CD4-positive, alpha-beta T cell treated with Interferon gamma for 1 hour (primary cell): ENCODE results near the gene PCBP2.

Source experiments
- DNase-seq: peaks from one replicate; pipeline ENCODE4 v3.0.0-alpha.2; 2020

The PCBP2 gene

DNA sequence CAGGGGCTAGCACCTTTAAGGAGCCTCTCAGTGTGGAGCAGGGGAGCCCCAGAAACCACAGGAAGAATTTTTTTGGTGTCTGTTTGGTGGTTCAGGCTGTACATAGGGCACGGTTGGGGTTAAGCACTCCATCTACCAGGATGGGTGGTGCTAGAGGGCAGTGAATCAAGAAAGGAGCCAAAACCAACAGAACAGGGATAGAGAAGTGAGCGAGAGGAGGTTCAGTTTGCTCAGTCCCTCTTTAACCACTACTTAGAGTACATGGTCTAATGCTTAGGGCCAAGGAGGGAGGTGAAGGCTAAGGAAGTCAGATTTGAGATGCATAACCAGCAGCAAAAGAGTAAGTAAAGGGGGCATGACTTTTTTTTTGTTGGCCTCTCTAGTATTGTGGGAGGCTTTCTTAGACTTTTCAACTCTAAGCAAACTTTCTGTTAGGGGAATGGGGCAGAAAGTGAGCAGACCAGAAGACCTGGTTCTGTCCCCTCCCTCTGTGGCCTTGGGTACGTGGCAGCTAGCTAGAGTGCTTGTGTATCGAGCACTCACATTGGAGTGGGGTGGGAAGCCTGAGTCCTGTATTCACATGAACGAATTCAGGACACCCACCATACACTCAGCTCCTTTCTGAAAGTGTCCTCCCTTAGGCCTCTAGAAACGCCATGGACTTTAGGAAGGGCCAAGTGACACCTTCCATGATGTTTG lies 62.0 kb downstream of the PCBP2 start:
- no peak for DNase-seq

DNA sequence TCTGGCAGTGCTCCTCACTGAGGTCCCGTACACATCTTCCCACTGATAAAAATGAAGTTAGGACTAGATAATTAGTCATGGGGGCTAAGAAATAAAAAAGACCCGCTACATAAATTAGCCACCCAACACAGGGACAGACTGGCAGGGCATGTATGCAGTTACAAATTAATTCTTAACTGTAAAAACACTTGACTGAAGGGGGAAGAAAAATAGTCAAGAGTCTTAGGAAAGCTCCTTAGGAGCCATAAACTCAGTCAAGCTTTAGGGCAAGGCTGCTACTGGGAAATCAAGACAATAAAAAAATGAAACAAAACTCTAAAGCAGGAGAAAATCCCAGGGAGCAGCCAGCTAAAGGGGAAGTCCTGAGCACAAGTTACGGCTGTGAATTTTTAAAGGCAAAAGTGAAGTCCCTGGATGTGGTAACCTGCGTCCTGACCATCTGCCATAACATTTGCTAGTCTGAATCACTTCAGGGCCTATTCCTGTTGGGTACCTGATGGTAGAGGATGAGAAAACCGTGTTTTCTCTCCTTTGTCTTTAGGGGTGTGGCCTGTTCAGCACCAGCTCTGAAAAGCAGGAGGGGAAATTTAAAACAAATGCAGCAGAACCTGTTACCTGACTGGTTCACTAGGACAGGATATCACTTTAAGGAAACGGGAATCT lies 62.9 kb downstream of the PCBP2 start:
- DNase-seq = no peak

DNA sequence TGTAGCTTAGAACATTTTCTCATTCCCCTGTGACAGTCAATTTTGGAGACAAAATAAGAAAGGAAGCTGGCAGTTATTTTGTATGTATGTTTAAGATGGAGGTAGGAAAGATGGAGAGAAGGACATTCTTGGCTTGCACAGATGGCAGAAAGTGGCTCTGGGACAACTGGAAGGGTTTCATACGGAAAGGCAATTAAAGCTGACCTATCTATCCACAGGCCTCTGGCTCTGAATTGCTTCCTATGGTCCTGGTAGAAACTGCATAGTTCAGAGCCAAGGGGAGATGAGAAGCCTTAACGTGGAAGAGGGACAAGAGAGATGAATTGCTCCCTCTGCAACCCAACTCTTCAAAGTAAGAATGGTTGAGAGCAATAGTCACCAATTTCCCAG lies 63.4 kb downstream of the PCBP2 start:
- no peak for DNase-seq

DNA sequence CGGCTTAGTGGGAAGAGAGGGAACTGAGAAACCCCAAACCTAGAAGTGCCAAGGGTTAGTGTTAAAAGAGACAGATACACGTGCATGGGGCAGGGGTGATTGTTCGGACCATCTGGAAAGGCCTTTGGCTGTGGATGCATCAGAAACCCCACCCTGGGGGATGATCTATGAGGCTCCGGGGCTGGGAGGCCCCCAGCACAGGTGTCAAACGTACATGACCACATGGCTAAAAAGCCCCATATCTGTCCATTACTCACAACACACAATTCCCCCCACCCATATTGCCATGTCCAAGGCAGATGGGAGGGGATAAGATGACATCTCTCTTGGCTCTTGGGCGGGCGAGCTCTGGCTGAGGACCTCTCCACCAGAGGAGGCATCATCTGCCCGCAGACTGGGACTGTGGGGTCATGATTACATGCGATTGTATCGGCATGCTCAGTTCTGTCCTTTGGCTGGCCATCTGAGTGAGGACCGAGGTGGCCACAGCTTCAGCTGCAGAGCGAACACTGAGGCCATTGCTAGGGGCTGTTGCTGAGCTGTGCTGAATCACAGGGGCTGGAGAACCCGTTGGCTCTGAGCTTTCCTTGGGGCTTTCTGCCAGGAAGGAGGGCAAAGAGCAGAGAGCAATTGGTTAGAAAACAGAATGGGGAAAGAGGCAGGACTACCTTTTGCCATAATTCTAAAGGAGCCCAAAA lies 65.0 kb downstream of the PCBP2 start:
- DNase-seq = no peak

DNA sequence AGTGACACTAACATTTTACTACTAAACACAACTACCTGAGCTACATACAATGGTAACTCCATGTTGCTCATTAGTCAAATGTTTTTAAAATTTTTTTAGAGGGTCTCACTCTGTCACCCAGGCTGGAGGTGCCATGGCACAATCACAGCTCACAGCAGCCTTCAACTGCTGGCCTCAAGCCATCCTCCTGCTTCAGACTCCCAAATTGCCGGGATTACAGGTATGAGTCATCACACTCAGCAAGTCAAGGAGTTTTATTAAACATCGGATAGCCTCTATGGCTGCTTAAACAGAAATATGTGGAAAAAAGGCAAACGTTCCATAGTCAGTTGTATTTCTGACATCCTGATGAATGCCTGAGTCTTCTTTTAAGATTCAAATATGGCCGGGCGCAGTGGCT lies 66.5 kb downstream of the PCBP2 start:
- no peak for DNase-seq

DNA sequence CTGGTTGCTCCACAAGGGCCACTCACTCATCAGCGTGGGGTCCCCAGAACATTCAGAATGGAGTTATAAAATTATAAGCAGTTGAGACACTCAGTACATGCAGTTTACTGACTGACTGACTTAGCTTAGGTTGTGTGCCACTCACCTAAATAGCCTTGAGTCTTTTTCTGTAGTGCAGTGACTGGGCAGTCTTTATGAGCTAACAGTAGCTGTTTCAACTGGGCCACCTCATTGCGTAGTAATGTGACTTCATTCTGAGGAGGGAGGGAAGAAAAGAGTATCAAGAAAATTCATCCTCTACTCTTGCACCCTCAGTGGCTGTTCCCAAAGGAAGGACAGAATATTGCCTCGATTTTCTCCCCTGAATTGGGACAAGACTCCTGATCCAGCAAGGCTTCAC lies 71.2 kb downstream of the PCBP2 start:
- no peak for DNase-seq

DNA sequence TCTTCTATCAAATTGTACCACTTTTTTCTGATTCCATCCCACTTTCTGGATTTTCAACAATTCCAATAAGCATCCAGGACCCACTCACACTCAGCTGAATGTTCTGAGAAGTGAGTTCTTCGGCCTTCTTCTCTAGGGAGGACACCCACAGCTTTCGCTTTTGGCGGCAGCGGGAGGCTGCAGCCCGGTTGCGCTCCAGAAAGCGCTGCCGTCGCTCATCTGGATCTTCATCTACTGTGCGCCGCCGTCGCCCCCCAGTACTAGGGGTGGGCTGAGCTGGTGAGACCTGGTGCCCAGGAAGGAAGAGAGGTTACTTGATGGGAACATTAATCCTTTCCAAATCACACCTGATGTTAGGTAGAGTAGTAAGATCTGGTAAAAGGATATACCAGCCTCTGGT lies 72.6 kb downstream of the PCBP2 start:
- no peak for DNase-seq

DNA sequence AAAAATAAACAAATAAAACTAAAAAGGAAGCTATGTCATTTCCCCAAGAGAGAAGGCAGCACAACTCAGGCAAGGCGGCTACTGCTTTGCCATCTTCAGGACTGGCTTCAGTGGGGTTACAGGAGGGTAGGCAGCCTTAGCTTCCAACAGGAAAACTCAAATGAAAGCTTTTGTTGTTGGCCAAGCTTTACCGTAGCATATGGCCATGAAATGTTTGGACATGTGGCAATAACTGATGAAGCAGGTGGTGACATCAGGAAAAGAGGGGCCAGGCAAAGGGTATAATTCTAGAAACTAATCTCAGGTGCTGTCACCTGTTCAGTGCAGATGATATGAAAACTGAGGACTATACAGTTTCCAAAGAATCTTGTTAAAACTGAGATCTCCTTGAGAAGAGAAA lies 78.2 kb downstream of the PCBP2 start:
- DNase-seq = no peak
